ENCODE data around the gene LRP6.

Gene LRP6

DNA sequence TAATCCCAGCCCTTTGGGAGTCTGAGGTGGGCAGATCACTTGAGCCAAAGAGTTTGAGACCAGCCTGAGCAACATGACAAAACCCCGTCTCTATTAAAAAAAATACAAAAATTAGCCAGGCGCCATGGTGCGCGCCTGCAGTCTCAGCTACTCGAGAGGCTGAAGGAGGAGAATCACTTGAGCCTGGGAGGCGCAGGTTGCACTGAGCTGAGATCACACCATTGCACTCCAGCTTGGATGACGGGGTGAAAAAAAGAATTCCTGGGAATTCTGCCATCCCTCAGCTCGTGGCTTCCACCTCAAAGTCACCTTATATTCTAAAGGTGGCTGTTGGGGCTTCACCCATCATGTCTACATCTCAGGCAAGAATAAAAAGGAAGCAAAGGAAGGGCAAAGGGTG, 183.2 kb downstream of the LRP6 start:
- H3K27ac ChIP-seq (ENCODE audit: low read length) = no peak overlapping the region
- H3K36me3 ChIP-seq (ENCODE audit: control insufficient read depth in 2 of 2, insufficient read depth in 2 of 2, low read length in 2 of 2) = peaks cover 0 to 2% of the 10 kb centered on the region in 2 donors
- no peak overlapping the region for H3K9ac ChIP-seq (ENCODE audit: low read length in 2 of 2)
- H3K9me3 ChIP-seq (ENCODE audit: control insufficient read depth in 2 of 2, low read length in 2 of 2) = no peaks in the 10 kb centered on the region
- H3K4me1 ChIP-seq (ENCODE audit: control insufficient read depth, insufficient read depth, low read length) = no peaks in the 10 kb centered on the region
- no peaks in the 10 kb centered on the region for H3K27me3 ChIP-seq (ENCODE audit: control insufficient read depth in 1 of 2, insufficient read depth in 2 of 2, low read length in 2 of 2)
- no peak overlapping the region for H3K4me3 ChIP-seq (ENCODE audit: low read length in 2 of 2)

DNA sequence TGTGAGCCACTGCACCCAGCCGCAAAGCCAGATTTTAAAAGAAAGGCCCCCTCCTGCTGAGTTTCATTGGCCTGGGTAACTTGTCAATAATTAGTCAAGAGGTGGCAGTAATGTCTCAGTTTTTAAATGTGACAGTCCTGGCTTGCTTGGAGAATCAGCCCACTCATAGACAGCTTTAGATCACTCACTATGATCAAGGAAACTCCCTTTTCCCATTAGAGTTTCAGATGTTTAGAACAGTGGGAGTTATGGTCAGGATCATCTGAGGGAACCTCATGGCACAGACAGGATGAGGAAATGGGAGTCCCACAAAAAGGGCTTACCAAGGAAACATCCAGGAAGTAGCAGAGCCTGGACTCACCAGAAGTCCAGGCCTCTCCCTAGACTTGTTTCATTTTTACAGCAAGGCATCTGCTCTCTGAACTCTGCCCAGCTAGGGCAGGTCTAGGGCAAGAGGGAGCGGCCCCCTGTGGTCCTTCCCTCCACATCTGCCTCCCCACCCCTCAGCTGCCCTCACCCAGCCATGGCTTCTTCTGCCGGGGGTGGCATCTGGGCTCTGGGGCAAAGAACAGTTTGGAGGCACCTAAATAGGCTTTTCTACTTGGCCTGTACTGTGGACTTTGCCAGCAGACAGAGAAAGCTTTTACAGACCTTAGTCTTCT, 184.9 kb downstream of the LRP6 start:
- Histone ChIP-seq H3K4me3 (ENCODE audit: low read length in 2 of 2) (no peak overlapping the region), H3K36me3 (ENCODE audit: control insufficient read depth in 2 of 2, insufficient read depth in 2 of 2, low read length in 2 of 2) (no peaks in the 10 kb centered on the region), H3K4me1 (ENCODE audit: control insufficient read depth, insufficient read depth, low read length) (no peaks in the 10 kb centered on the region), H3K27me3 (ENCODE audit: control insufficient read depth in 1 of 2, insufficient read depth in 2 of 2, low read length in 2 of 2) (no peaks in the 10 kb centered on the region), H3K27ac (ENCODE audit: low read length) (no peak overlapping the region), H3K9ac (ENCODE audit: low read length in 2 of 2) (no peak overlapping the region), H3K9me3 (ENCODE audit: control insufficient read depth in 2 of 2, low read length in 2 of 2) (no peaks in the 10 kb centered on the region)

DNA sequence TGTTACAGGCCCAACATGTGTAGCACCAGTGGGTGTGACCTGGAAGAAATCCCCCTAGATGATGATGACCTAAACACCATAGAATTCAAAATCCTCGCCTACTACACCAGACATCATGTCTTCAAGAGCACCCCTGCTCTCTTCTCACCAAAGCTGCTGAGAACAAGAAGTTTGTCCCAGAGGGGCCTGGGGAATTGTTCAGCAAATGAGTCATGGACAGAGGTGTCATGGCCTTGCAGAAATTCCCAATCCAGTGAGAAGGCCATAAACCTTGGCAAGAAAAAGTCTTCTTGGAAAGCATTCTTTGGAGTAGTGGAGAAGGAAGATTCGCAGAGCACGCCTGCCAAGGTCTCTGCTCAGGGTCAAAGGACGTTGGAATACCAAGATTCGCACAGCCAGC, 187.6 kb downstream of the LRP6 start:
- no peaks in the 10 kb centered on the region for H3K27me3 ChIP-seq (ENCODE audit: control insufficient read depth in 1 of 2, insufficient read depth in 2 of 2, low read length in 2 of 2)
- no peaks in the 10 kb centered on the region for H3K9me3 ChIP-seq (ENCODE audit: control insufficient read depth in 2 of 2, low read length in 2 of 2)
- H3K4me3 ChIP-seq (ENCODE audit: low read length in 2 of 2) = no peak overlapping the region
- H3K36me3 ChIP-seq (ENCODE audit: control insufficient read depth in 2 of 2, insufficient read depth in 2 of 2, low read length in 2 of 2) = no peaks in the 10 kb centered on the region
- no peak overlapping the region for H3K9ac ChIP-seq (ENCODE audit: low read length in 2 of 2)
- H3K4me1 ChIP-seq (ENCODE audit: control insufficient read depth, insufficient read depth, low read length) = no peaks in the 10 kb centered on the region
- H3K27ac ChIP-seq (ENCODE audit: low read length) = no peak overlapping the region

DNA sequence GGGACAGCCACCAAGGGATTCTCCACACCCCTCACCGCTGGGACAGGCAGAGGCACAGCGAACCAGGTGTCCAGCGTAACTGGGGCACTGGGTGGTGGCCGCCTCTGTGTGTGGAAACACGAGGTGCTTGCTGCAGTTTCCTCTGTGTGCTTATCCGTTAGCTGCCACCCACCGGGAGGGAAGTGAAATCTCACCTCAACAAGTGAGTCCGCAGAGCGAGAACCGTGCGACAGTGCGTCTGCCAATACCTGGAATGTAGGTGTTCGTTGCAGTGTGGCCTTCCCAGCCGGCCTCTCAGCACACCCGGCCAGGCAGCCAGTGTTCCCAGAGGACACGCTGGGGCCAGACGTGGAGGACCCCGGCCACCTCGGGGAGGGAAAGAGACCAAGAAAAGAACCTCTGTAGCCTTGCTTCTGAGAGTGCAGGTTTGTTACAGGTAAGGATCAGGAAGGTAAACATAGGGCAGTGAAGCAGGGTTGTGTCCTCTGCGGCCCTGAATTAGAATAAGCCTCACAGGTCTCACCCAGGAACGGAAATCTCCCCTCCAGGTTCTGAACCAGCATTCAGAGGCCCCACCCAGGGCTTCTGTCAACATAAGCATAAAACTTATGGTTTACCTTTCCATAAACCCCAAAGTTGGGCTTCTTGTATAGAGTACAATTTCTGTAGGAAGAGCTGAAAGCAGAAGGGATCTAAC, 194.6 kb downstream of the LRP6 start:
- H3K4me3 ChIP-seq (ENCODE audit: low read length in 2 of 2) = no peak overlapping the region
- peaks cover 0 to 7% of the 10 kb centered on the region in 2 donors for H3K27me3 ChIP-seq (ENCODE audit: control insufficient read depth in 1 of 2, insufficient read depth in 2 of 2, low read length in 2 of 2)
- no peaks in the 10 kb centered on the region for H3K9me3 ChIP-seq (ENCODE audit: control insufficient read depth in 2 of 2, low read length in 2 of 2)
- H3K4me1 ChIP-seq (ENCODE audit: control insufficient read depth, insufficient read depth, low read length) = no peaks in the 10 kb centered on the region
- no peak overlapping the region for H3K9ac ChIP-seq (ENCODE audit: low read length in 2 of 2)
- H3K27ac ChIP-seq (ENCODE audit: low read length) = no peak overlapping the region
- no peaks in the 10 kb centered on the region for H3K36me3 ChIP-seq (ENCODE audit: control insufficient read depth in 2 of 2, insufficient read depth in 2 of 2, low read length in 2 of 2)

DNA sequence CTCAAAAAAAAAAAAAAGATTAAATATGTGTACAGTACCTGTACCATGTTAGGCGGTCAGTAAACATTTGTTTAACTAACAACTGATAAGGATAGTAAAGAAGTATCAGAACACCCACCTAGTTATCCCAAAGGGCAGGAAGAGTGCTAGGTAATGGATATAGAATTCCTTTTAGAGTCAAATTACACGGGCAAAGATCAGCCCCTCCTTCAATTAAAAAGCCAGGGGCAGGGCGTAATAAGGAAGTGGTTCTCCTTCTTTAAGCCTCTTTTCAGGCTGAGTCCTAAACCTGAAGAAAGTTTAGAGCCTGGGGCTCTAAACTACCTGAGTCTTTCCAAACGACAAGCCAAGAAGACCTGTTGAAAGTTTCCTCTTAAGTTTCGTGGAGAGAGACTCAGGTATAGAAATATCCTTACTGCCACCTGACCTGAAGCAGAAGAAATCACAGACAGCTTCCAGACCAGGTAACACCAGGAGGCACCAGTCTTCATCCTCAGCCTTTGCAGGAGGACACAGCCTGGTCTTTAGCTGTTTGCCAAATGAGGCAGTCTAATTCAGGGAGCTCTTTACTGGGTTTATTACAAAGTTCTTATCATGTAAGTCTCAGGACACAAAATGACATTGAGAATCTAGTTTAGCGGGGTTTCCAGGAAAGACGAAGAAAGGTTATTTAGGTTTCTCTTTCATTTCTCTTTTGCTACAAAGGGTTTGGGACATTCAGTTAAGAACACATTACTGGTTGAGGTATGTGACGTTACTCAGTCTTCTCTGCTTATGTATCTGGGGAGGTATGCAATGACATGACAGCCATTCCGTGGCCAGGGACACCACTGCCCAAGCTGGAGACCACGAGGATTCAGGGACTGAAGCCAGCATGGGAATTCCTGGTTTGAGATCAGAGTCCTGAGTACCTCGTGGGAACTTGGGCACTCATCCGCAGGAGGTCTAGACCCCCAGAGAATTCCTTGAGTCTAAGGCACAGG, 195.9 kb downstream of the LRP6 start, which contains the start of gene BCL2L14:
Gene BCL2L14 (plus strand): TSS at position 266 of the 983 bp plus-strand sequence. CDS start 8,367 bp downstream, outside the sequence.
- no peaks in the 10 kb centered on the region for H3K9me3 ChIP-seq (ENCODE audit: control insufficient read depth in 2 of 2, low read length in 2 of 2)
- no peak within 1 kb of the TSS for H3K9ac ChIP-seq (ENCODE audit: low read length in 2 of 2)
- H3K4me3 ChIP-seq (ENCODE audit: low read length in 2 of 2) = no peak within 1 kb of the TSS
- peaks cover 0 to 7% of the 10 kb centered on the region in 2 donors for H3K27me3 ChIP-seq (ENCODE audit: control insufficient read depth in 1 of 2, insufficient read depth in 2 of 2, low read length in 2 of 2)
- no peaks in the 10 kb centered on the region for H3K4me1 ChIP-seq (ENCODE audit: control insufficient read depth, insufficient read depth, low read length)
- no peaks in the 10 kb centered on the region for H3K36me3 ChIP-seq (ENCODE audit: control insufficient read depth in 2 of 2, insufficient read depth in 2 of 2, low read length in 2 of 2)
- H3K27ac ChIP-seq (ENCODE audit: low read length) = no peak within 1 kb of the TSS

DNA sequence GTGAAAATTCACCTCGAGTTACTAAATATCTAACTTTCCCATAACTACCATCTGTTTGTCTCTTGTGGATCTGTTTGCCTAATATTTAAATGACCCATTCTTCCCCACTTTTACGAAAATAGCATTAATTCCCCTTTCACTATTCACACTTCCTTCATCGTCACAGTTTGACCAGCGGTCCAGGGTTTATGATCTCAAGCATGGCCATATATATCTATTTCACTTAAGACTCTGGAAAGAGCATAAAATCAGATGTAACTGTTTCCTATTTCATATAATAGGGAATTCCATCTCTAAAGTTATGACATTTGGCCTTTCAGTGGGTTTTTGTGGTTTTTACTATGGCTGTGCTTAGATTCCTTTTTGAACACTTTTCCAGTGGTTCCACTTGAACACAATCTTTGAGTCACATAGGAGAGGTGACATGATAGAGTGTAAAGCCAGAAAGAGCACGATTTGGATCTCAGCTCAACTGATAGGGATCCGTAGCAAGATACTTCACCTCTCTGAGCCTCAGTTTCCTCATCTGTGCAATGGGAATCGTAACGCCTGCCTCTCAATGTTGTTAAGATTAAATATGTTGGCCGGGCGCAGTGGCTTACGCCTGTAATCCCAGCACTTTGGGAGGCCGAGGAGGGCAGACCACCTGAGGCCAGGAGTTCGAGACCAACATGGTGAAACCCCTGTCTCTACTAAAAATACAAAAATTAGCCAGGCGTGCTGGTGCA, 196.9 kb downstream of the LRP6 start:
- H3K9ac ChIP-seq (ENCODE audit: low read length in 2 of 2) = no peak overlapping the region
- H3K27ac ChIP-seq (ENCODE audit: low read length) = no peak overlapping the region
- H3K9me3 ChIP-seq (ENCODE audit: control insufficient read depth in 2 of 2, low read length in 2 of 2) = no peaks in the 10 kb centered on the region
- H3K36me3 ChIP-seq (ENCODE audit: control insufficient read depth in 2 of 2, insufficient read depth in 2 of 2, low read length in 2 of 2) = no peaks in the 10 kb centered on the region
- H3K4me1 ChIP-seq (ENCODE audit: control insufficient read depth, insufficient read depth, low read length) = no peaks in the 10 kb centered on the region
- peaks cover 0 to 7% of the 10 kb centered on the region in 2 donors for H3K27me3 ChIP-seq (ENCODE audit: control insufficient read depth in 1 of 2, insufficient read depth in 2 of 2, low read length in 2 of 2)
- no peak overlapping the region for H3K4me3 ChIP-seq (ENCODE audit: low read length in 2 of 2)

DNA sequence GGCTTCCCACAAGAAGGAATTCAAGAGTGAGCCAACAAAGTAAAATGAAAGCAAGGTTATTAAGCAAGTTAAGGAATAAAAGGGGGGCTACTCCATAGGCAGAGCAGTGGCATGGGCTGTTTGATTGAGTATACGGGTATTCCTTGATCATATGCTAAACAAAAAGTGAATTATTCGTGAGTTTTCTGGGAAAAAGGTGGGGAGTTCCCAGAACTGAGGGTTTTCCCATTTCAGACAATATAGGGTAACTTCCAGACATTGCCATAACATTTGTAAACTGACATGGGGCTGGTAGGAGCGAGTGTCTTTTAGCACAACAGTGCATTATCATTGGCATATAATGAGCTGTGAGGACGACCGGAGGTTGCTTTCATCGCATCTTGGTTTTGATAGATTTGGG, 198.1 kb downstream of the LRP6 start:
- Histone ChIP-seq H3K9ac (ENCODE audit: low read length in 2 of 2) (no peak overlapping the region), H3K4me3 (ENCODE audit: low read length in 2 of 2) (no peak overlapping the region), H3K27ac (ENCODE audit: low read length) (no peak overlapping the region), H3K36me3 (ENCODE audit: control insufficient read depth in 2 of 2, insufficient read depth in 2 of 2, low read length in 2 of 2) (no peaks in the 10 kb centered on the region), H3K27me3 (ENCODE audit: control insufficient read depth in 1 of 2, insufficient read depth in 2 of 2, low read length in 2 of 2) (peaks cover 0 to 7% of the 10 kb centered on the region in 2 donors), H3K9me3 (ENCODE audit: control insufficient read depth in 2 of 2, low read length in 2 of 2) (no peaks in the 10 kb centered on the region), H3K4me1 (ENCODE audit: control insufficient read depth, insufficient read depth, low read length) (no peaks in the 10 kb centered on the region)

Measured in stomach smooth muscle (tissue), 2 donors.